ENCODE measurements around the gene PARG.
"Not testable (repeated sequence)": the region's sequence is repeated elsewhere in the genome, so short reads cannot be mapped to it uniquely, and the experiment has no call there.

The PARG gene

DNA sequence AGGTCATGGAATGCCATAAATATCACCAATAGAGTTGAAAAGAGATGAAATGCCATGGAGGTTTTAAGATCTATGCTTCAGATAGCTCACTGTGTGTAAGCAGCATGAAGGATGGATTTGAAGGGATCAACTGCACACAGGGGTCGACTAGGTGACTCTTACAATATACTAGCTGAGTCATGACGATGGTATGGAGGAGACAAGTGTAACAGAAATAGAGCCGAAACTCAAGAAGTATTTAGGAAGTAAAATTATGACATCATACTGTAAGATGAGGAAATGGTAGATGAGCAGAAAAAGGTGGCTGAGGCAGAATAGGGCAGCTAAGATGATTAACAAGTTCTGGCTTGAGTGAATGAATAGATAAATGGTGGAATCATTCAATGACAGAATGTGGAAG lies 38.0 kb downstream of the PARG start:
- DNase-seq (ENCODE audit: low read depth, low spot score): not testable (repeated sequence)

DNA sequence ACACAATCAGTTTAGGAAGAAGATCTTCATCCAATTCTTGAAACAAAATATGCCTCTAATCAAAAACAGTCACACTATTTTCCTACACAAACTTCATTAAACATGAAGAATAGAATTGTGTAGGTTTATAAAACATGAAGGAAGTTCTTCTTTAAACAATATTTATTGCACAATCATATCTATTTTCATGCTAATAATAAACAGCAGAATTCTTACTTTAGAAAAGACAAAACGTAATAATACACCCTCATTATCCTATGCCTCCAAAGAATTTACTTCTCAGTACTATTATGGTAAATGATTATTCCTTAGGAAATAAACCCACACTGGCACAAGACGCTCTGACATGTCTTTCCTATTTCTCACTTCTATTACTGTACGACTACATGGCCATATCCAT lies 41.4 kb downstream of the PARG start:
- not testable (repeated sequence) for DNase-seq (ENCODE audit: low read depth, low spot score)

DNA sequence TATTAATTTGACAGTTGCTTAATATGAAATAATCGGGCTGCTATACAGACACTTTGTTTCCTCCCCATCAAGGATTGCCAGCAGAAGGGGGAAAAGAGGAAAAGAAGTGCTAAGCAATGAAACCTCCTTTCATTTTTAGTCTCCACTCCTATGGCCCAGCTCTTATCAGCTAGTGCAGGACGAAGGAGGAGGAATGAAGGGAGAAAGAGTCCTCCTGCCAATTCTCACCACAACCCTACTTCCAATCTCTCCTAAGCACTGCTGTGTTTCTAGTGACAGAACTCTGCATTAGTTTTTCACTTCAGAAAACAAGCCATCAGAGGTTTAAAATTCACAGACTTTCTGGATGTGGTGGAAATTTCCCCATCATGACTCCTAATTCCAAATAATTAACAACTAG lies 41.8 kb downstream of the PARG start:
- not testable (repeated sequence) for DNase-seq (ENCODE audit: low read depth, low spot score)

DNA sequence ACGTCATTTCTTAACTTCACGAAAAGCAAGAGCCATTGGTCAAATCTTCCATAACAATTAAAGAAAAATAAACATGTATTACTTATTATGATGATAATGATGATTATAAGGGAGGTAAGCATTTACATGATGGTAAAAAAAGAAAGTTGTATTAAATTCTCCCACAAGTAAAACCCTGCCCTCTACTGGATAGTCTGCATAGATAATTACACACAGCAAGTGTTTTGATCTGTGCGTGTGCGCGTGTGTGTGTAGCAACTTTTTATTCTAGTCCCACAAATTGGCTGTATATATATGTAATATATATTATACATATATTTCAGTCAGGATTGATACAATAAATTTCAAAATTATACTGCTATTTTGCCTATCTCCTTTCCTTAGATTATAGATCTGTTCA lies 51.8 kb downstream of the PARG start:
- not testable (repeated sequence) for DNase-seq (ENCODE audit: low read depth, low spot score)

DNA sequence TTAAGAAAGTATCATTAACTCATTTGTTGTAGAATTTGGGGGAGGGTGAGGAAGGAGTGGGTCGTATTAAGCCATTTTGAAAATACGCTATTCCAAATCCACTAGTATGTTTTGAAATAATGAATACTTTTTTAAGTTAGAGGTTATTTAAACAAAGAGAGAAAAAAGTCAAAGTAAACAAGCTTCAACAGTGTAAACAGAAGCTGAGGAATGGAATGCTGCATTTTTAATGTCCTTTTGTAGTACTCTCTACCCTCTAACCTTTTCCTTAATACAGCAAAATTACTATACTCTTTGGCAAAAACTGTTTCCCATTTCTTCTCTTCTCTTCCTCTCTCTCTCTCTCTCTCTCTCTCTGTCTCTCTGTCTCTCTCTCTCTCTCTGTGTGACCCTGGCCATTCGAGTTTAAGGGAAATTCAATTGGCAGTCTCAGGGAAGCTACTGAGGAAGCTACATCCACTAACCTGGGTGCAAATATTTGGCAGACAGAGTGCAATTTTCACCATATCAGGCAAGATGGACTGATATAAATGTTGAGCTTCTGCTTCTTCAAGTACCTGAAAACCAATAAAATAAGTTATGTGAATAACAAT lies 57.0 kb downstream of the PARG start:
- not testable (repeated sequence) for DNase-seq (ENCODE audit: low read depth, low spot score)

DNA sequence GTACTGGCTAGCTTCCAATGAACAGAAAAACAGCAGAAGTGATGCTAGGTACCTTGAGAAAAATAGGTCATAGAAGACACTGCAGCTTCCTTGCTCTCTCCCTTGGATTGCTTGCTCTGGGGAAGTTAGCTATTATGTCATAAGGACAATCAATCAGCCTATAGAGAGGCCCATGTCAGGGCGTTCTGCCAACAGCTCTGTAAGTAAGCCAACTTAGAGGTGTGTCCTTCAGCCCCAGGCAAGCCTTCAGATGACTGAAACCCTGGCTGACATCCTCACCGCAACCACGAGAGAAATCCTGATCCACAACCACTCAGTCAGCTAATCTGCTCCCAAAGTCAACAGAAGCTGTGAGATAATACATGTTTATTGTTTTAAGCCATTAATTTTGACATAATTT lies 58.0 kb downstream of the PARG start:
- DNase-seq (ENCODE audit: low read depth, low spot score): not testable (repeated sequence)

DNA sequence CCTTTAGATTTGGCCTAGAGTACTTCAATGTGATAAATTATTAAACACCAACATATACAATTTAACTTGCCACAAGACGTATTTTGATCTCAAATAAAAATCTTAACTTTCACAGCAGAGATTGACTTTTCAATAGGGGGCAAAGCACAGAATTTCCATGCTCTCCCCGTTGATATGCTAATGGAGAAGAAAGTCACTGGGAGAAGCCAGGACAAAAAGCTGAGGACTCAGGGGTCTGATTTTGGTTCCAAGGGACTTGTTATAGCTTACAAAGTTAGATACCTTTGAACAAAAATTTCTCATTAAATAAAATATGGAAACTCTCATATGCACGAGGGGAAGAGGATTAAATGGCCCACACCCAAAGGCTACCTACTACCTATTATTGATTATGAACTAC lies 59.5 kb downstream of the PARG start:
- DNase-seq (ENCODE audit: low read depth, low spot score): not testable (repeated sequence)

DNA sequence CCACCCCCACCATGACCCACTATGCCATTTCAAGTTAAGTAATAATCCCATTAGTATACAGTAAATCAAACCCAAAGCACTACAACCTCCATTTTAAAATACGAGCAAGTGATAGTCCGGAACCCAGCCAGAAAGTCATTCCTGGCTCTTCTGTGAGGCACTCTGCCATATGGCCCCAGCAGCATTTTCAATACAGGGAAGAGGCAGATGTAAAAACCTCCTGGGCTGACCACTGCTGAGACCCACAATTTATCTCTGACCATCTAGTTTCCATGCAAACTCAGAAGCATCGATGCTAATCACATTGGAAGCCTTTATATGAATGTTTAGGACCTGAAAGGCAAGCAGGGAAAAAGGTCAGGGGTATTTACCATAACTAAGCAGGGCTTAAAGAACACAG lies 69.1 kb downstream of the PARG start:
- DNase-seq (ENCODE audit: low read depth, low spot score): not testable (repeated sequence)

DNA sequence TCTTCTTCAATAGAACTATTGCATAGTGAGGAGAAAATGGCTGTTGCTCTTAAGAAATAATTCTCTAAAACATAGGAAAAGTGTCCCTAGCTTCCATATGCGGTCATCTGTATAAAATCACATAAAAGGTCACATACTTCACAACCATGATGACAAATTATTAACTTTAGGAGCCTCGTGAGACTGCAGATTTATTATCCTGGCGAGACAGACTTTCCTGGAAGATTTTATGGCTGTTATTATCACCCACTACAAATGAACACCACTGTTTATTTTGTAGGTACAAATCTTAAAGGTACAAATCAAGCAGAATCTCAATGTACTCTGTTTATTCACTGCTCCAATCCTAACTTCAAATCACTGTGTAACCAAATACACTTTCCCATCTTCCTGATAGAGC lies 70.4 kb downstream of the PARG start:
- not testable (repeated sequence) for DNase-seq (ENCODE audit: low read depth, low spot score)

DNA sequence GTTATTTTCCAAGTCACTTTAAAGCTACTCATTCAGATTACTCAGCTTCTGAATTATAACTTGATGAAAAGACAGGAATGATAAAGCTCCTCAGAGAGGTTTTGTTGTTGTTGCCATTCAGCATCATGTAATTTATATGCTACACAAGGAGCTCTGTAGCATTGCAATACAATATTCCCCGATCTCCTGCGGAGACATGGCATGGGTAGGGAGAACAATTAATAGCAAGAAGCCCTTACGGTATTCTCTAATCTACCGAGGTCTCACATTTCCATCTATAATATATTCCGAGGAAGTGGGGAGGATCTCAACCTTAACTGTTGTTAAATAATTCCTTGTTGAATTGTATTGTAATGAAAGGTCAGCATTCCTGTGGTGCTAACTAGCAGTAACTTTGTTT lies 81.9 kb downstream of the PARG start:
- DNase-seq (ENCODE audit: low read depth, low spot score): not testable (repeated sequence)

DNA sequence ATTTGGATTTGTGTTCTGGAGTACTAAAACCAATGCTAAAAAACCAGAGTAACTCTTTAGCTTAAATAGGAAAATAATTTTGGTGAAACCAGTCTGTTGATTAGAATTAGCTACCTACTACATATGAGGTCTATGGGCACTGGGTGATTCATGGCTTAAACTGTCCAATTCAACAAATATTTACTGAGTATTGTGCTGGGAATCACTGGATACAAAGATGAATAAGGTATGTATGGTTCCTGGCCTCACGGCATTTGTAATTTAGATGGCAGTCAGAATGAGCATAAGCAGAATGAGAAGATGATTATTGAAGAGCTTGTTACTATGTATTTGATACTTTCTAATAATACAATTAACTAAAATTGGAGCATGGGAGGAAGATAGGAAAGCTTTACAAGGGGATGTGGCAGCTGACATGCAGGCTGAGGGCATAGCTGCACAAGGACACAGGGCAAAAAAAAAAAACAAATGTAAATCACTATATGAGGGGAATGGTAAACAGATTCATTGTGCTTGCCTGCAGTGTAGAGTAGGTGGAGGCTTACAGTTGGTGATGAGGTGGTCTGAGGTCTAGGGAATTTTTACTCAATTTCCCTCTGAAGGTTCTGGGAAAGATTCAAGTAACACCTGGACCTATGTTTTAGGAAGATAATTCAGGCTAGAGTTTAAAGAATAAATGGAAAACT lies 83.0 kb downstream of the PARG start:
- not testable (repeated sequence) for DNase-seq (ENCODE audit: low read depth, low spot score)

DNA sequence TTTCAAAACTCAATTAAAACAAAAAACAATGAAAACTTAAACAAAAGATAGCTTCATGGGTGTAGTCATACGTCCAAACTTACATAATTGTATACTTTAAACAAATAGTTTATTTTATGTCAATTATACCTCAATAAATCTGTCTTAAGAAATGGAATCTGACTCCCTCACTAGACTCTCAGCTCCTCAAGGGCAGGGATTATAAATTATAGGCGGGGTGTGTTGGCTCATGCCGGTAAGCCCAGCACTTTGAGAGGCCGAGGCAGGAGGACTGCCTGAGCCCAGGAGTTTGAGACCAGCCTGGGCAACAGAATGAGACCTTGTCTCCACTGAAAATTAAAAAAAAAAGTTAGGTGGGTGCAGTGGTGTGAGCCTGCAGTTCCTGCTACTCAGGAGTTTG lies 92.3 kb downstream of the PARG start:
- DNase-seq (ENCODE audit: low read depth, low spot score): not testable (repeated sequence)

DNA sequence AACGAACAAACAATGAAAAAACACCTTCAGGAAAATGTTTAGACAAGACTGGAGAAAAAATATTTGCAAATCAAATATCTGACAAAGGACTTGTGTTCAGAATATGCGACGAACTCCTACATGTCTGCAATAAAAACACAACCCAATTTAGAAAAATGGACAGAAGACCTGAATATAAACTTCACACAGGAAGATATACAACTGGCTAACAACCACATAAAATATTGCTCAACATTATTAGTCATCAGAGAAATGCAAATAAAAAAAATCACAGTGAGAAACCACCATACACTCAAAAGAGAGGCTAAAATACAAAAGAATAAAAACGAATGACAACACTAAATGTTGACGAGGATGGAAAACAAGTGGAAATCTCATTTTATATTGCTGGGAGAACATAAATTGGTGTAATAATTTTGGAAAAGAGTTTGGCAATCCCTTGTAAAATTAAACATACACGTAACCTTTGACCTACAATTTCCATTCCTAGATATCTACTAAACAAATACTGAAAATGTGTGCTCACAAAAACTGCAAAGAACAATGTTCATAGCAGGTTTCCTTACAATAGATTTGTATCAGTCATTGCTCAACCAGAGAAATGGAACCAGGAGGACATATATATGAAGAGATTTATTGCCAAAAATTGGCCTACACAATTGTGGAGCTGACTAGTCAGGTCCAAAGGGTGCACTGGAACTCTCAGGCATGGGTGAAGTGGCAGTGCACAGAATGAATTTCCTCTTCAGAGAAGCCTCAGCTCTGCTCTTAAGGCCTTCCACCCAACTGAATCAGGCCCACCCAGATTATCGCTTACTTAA lies 96.8 kb downstream of the PARG start:
- no peak for DNase-seq (ENCODE audit: low read depth, low spot score)

DNA sequence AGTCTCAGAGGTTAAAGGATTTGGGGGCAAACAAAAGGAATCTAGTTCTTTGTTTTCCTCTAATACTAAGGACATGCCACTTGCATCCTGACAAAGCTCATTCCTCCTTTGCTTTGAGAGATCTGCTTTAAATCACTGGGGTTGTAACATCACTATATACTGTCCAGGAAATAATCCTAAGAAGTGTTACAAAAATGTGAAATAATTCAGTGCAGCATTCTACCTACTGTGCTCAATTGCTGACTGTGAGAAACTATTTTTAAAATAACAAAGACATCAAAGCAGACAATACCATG lies 99.5 kb downstream of the PARG start:
- not testable (repeated sequence) for DNase-seq (ENCODE audit: low read depth, low spot score)

DNA sequence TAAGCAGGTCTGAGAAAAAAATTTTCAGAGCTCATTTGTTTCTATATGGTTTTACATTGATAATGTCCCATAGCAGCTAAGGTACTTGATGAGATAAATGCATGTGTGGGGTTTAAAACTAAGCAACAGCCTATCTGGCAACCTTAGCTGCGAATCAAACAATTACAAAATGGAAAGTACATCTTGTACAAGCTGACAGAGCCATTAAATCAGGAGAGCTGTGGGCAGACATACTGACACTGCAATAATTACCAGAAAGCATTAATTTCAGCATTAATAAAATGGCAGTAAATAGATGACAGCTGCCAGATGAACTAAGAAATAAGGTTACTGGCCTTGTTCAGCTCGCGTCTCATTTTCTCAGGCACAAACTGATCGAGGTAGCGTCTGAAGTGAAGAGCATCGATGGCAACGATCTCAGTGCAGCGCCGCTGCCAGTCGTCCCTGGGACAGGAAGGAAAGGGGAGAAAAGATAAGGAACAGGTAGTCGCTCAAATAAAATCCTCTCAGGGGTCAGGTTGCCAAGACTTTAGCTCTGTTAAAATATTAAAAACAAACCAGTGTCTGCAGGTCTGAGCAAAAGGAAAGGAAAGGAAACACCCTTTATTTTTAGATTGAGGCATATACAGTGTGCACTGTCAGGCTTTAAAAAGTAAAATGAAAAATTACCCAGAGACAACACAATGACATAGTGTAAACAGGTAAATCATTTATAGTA lies 100.1 kb downstream of the PARG start:
- DNase-seq (ENCODE audit: low read depth, low spot score): no peak

DNA sequence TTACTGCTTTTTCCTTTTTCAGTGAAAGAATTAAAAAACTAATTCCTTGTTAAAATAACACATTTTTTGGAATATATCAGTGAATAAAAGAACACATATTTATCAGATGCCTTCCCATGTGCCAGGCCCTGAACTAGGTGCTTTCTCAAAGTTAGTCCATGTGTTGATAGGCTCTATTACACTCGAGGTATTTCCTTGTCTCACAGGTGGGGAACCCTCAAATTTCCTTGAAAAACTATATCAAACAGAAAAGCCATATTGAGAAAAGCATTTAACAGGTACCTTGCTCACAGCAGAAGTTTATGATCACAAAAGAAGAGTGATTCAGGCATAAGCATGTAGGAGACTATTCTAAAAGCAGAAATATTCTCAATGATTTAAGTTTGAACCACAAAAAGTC lies 104.1 kb downstream of the PARG start:
- no peak for DNase-seq (ENCODE audit: low read depth, low spot score)

DNA sequence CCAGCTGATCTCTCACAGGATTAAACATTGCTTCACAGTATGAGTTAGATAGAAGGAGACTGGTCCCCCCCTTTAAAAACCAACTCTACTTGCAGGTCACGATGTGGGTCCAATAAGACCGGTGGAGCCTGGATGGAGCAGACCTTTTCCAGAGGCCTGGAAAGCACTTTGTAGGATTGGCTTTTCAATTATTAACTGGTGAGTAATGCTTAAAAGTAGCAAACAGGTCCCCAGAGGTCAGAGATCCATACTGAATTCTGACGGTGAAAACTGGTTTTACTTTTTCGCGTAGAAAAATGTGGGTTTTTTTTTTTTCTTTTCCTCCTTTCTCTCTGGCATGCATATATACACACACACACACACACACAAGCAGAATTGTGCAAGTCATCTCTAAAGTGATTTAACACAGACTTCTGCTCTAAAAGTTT lies 104.8 kb downstream of the PARG start:
- no peak for DNase-seq (ENCODE audit: low read depth, low spot score)

DNA sequence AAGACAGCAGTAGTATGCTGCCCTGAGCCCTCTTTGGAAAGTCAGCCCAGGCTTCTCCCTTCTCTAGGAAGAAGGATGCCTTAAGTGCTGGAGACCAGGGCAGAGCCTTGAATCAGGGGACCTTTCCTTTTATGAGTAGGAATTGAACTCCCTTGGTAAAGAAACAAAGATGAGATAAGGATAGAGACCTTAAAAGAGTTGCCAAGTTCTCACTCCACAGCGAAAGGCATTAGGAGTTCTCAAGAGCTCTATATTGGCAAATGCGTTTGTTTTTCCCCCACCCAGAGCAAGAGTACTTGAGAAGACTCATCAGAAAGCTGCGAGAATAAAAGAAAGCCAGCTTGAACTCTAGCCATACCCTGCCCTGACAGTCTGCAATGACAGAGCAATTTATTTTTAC lies 106.9 kb downstream of the PARG start:
- no peak for DNase-seq (ENCODE audit: low read depth, low spot score)

DNA sequence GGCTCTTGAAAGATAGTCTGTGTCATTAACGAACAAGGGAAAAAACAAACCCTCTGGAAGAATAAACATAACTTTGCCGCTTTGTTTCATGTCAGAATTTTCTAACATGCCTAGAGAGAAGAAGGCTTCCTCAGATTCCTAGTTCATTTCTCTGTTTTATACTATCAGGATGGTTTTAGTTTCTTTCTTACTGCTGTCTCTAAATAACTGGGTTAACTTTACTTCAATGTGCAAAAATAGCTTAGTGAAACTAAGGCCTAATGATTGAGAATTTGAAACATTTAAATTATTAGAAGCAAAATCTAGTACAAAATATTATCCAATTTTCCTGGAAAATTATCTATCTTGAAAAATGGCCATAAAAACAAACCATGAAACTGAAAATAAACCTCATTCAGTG lies 107.6 kb downstream of the PARG start:
- DNase-seq (ENCODE audit: low read depth, low spot score): no peak

DNA sequence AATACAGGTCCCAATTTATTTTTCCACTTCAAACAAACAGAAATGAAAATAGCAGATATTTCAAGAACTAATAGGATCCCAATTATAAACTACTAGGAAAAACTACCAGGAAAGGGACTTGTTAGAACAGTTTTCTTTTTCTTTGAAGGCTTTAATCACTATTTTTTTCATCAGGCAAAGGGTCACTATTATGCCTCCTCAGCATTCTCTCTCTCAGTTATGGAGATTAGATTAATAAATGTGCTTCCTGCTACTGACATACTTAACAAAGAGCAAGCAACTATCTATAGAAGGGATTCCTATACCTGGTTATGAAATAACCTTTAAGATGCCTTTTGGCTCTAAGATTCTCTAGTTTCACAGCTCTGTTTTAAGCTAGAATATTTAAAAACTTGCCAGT lies 108.7 kb downstream of the PARG start:
- no peak for DNase-seq (ENCODE audit: low read depth, low spot score)

DNA sequence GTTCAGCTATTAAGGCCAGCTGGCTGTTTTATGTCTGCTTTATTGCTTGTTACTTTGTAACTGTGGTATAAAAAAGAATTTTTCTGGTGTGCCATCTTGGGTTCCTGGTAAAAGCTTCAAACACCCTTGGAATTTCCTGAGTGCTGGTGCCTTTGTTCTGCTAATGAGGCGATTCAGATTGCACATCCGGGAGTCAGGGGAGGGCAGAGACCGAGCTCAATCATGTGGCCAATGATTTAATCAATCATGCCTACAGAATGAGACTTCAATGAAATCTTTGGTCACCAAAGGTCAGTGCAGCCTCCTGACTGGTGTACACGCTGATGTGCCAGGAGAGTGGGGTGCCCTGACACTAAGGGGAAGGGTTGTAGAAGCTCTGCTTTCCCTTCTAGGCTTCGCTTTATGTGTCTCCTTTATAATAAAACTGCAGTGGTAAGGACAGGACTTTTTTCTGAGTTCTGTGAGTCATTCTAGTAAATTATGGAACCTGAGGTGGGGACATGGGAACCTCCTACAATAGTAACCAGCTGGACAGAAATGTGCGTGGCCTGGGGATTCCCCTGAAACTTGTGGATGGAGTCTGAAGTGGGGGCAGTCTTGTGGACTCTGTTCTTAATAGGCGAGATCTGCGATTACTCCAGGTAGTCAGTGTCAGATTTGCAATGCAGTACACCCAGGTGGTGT lies 110.3 kb downstream of the PARG start:
- no peak for DNase-seq (ENCODE audit: low read depth, low spot score)

DNA sequence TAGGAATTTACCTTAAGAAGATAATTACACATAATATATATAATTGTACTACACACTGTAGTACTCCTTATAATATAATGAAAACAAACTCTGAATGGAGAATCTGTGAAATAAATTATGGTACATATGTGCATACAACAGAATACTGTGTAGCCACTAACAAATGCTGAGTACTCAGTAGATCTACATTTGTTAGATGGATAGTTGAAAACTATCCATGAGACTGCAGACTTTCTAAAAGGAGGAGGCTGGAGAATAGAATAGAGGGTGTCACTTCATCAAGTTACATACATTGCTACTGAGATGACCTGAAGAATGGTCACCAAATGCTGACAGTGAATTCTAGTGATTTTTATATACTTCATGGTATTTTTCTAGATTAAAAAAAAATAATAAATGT lies 111.0 kb downstream of the PARG start:
- no peak for DNase-seq (ENCODE audit: low read depth, low spot score)

Data from activated CD4-positive, CD25-positive, alpha-beta regulatory T cell treated with anti-CD3 and anti-CD28 coated beads, Interleukin-2, amount 50 U/mL, for 16 hours (primary cell).